GM19025 (cell line): ENCODE measurements around the gene PDE11A.

ENCODE experiments used
- ATAC-seq: cut with Tn5 transposase; IDR thresholded peaks from one replicate; pipeline ENCODE4 v1.9.1; 2021; ENCODE audit warnings: mild to moderate bottlenecking, low read depth, moderate library complexity; ENCODE audit not compliant: unreplicated experiment

Gene PDE11A

DNA sequence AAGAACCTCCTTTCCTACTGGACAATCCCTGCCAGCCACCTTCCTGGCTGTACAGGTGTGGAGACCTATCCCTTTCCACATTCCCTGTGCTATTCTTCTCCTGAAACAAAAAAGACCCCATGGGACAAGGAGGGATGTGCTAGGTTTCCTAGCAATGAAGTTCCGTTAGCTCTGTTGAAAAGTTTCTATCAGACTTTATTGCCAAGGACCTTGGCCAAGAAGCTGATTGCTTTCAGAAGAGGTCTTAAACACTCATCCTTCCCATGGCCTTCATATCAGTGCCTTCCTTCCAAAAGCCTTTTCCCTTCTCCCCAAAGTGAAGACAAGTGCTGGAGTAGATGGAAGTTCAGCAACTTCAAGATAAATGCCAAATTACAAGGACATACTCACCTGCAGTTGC is 485.2 kb downstream of the PDE11A start:
- ATAC-seq = no peak

DNA sequence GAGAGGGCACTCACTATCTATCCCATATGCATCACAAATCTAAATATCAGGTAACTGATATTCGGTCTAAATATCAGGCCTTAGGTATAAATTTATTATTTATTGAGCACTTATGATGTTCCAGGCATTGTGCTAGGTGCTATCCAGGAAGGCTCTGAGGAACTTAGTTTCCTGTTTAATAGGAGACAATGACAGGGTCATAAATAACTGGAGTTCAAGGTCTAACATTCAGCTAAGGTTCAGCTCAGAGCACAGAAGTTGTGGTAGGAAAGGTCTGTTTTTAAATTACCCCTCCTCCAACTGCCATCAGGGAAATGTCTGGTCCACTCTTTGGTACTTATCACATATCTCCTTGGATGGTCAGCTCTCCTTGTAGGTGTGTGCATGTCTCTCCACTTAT is 486.4 kb downstream of the PDE11A start:
- no peak for ATAC-seq

DNA sequence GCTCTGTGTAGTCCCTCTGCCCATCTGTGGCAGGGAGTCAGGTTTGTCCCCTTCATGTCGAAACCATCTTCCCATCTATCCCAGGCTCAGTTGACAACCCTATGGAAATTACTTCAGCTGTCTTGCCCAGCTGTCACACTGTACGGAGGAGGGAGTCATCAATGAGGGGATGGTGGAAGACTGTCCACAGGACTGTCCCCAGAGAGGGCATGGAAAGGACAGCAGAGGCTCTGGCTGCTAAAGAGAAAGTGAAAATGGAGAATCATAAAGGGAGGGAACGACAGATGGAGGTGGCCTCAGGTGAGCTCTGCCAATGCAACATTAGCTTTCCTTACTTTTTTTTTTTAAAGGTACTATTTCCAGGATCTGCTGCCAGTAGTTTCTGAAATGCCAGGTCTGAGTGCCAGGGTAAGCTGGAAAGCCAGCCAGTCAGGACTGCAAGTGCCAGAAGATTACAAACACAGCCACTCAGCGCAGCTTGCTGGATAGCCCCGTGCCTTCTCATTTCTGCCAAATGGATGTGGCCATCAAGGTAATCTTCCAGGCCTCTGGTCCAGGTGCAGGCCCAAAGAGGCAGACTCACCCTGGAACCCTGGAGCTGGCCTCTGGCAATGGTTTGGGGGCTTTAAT is 487.2 kb downstream of the PDE11A start:
- no peak for ATAC-seq

DNA sequence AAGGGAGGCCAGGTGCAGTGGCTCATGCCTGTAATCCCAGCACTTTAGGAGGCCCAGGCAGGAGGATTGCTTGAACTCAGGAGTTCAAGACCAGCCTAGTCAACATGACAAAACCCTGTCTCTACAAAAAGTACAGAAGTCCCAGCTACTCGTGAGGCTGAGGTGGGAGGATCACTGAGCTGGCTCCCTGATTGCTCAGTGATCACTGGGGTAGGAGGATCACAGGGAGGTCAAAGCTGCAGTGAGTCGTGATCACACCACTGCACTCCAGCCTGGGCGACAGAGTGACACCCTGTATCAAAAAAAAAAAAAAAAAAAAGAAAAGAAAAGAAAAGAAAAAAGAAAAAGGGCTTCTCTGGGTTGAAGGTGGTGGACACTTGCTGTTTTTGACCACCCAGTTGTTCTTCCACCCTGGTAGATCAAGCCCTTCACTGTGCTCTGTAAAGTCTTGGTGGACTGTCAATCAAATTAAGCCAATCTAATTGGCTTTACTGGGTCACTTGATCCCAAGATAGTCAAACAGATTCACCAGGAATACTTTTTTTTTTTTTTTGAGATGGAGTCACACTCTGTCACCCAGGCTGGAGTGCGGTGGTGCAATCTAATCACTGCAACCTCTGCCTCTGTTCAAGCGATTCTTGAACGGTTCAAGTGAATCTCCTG is 488.4 kb downstream of the PDE11A start:
- ATAC-seq = no peak

DNA sequence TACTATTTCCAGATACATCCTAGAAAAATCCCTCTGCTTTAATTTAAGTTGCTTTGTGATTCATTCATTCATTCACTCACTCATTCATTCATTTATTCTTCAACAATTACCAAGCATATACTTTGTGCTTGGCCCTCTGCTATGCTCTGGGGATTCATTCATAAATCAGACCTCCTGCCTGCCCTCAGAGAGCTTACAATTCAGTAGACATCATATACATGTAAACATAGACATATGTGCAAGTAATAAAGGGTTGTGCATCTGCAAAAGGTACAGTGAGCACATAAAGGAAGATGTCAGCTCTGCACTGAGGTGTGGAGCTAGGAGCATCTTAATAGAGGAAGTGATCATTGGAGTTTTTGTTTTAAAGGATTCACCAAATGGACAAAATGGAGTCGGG is 490.6 kb downstream of the PDE11A start:
- no peak for ATAC-seq

DNA sequence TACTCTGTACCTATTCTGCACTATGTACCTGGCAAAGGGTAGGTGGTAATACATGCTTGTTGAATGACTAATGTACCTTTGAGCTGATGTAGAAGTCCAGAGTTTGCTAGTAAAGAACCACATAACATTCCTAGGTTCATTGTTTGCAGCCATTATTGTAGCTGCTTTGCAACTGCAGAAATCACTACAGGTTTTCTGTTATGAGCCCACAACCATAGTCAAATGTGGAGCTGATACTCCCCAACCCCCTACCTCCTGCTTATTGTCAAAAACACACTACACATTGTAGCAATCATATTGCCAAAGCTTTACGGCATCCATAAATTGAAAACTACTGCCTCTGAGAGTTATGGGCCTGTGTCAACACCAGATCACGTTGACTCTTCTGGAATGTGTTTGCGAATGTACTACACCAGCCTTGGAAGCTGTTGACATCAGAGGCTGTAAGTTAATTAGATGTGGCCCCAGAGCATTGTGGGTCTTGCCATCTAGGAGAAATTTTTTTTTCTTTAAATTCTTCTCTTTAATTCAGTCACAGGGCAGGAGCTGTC is 493.0 kb downstream of the PDE11A start:
- ATAC-seq = no peak

DNA sequence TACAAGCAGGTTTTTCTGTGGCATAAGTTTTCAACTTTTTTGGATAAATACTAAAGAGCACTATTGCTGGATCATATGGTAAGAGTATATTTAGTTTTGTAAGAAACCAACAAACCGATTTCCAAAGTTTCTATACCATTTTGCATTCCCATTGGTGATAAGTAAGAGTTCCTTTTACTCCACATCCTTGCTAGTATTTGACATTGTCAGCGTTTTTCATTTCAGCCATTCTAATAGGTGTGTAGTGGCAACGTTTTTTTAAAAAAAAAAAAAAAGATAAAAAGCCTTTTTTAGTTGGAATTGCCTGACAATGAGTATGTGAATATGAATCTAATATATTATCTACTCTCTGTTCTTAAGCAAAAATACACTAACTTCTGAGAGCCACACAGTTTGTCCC is 494.1 kb downstream of the PDE11A start:
- no peak for ATAC-seq

DNA sequence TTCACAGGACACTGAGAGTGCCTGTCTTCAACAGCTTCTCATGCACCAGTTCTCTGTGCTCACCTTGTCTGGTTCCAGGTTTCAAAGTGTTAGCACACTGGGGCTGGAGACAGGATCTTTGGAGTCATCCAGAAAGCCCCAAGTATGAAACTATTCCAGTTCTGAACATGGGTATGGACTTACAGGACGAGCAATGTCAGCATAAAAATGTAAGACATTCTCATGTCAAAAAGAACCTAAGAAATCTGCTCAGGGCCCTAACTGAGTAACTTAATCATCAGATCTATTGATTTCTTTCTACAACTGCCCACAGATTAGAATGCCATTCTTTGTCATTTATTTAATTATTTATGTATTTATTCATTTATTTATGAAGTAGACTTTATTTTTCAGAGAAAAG is 495.5 kb downstream of the PDE11A start:
- ATAC-seq = no peak

DNA sequence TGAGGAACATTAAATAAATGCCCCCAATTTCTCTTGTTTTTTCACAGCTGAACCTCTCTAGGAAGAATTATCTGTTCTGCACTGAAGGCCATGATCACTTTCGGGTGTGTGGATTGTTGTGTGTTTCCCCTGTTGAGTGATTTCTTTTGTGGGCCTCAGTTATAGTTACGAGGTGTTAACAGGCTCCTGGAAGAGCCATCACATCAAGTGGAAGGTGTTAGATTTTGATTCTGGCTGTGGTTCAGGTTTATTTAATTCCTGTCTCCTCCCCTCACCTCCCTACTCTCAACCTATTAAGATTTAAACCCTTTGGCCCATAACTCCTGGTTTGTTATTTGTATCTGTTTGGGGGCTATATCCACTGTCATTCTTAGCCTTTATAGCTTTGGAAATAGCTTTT is 497.2 kb downstream of the PDE11A start:
- no peak for ATAC-seq

DNA sequence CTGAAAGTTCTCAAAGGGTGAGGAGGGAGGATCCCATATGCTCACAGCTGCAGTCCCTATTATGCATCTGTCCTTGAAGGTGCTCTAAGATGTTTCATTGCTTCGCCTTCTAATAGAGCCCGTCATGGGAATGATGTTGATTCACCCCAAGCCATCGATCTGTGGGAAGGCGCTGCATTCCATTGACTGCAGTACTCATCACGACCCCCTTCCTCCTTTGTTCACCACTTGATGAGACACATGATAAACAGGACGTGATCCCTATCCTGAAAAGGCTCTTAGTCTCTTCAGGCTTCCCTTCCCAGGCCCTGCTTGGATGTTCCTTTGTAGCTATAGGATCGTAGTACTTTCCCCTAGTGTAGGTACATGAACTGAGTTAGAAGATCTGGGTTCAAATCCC is 498.2 kb downstream of the PDE11A start:
- ATAC-seq = no peak
